CD4-positive, alpha-beta T cell treated with Interleukin-12 subunit alpha and Interleukin-12 subunit beta, for 1 hour (primary cell): ENCODE measurements around the gene GLB1L2.
"Not testable (repeated sequence)": the region's sequence is repeated elsewhere in the genome, so short reads cannot be mapped to it uniquely, and the experiment has no call there.

Experiments
- DNase-seq: peaks from one replicate; pipeline ENCODE4 v3.0.0-alpha.2; 2020

The GLB1L2 gene

GRCh38 chr11:134331354-134332188 lies at the start of gene GLB1L2:
Gene GLB1L2, plus strand, starts transcription at chr11:134331988. Its CDS starts 74 bp downstream, at chr11:134332062.
- peak; percentile 88 for DNase-seq

- DNase-seq, result no peak
Measured at GRCh38 chr11:134282121-134283045, 49.4 kb upstream of the GLB1L2 start.

DNA sequence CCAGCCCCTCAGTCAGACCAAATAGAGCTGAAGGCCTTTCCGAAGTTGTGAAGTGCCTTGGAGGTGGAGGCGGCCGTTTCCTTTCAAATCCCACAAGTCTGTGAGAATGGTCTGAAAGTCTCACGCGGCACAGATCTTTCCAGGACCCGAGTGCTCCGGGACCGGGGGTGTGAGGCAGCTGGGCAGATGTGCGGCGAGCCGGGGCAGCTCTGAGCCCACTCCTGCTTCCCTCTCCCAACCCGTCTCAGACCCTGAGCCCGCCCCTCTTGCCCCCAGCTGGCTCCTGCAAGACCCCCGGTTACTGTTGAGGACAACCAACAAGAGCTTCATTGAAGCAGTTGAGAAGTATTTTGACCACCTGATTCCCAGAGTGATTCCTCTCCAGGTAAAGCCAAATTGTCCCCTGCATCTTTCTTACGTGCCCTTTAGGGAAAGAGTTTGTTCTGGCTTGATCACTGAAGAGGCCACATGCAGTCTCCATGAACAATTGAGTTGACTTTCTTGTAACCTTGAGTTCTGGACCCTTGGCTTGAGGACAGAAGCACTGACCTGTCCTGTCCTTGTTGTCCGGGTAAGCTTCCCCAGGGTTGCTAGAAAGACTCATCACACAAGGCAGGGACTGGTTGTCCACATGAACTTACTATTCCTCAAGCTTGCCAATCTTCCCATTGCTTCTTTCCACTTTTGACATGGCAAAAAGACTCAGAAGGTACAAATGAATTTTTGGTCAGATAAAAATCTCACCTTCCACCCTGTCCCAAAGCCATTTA lies 48.1 kb upstream of the GLB1L2 start:
- DNase-seq, result no peak

- not testable (repeated sequence) for DNase-seq
Measured at GRCh38 chr11:134284349-134284748, 47.4 kb upstream of the GLB1L2 start.

DNA sequence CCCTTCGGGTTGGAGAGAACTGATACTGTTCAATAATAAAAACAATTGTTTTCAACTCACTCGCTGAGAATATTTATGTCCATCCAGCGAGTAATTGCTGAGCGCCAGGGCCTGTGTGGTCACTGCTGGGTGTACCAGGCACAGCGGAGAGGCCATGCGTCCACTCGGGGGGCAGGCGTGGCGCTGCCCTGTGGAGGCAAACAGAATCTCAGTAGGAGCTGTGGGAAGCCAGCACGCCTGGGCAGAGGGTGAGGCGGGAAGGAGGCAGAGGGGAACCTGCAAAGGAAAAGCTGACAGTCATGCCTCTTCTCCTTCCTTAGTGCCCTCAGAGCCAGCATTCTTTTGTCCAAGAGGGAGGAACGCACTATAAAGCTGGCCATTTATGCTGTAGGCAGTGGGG lies 44.2 kb upstream of the GLB1L2 start:
- no peak for DNase-seq

DNA sequence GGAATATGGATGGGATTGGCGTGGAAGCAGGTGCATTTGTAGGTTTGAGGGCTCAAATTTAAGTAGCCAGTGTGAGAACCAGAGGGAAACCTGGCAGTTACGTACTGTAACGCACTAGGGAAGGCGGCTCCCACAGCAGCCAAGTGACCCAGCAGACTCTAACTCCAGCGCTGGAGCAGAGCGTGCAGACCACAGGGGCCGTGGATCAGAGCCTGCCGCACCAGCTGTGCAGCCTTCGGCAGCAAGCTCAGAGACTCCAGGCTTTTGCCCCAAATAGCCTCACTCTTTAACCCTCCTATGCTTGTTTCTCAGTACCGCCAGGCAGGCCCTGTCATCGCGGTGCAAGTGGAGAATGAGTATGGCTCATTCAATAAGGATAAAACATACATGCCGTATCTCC lies 43.3 kb upstream of the GLB1L2 start:
- no peak for DNase-seq

DNA sequence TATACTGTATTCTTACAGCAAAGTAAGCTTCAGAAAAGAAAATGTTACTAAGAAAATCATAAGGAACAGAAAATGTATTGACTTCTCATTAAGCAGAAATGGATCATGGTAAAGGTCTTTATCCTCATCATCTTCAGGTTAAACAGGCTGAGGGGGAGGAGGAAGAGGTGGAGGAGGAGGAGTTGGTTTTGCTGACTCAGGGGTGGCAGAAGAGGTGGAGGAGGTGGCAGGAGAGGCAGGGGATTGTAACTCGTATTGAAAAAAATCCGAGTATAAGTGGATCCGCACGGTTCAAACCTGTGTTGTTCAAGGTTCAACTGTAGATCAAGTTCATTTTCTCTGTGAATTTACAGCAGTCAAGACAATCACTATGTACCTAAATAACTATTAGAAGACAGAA lies 42.6 kb upstream of the GLB1L2 start:
- DNase-seq, result no peak

DNA sequence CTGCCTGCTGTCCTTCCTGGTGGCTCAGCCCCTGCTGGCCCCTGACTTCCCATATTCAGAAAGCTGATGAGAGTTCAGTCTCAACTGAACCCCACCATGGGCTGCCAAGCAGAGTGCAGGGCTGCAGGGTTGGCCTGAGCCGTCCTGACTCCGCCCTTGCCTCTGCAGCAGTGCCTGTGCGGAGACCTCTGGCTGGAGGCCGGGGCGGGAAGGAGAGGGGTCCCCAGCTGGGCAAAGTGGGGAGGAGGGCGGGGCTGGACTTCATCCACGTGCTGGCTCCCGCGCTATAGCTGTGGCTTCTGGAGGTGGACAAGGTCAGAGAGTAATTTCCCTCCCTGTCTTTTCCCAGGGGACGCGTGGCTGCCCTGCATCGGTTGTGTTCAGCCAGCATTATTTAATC lies 42.0 kb upstream of the GLB1L2 start:
- DNase-seq, result no peak

DNA sequence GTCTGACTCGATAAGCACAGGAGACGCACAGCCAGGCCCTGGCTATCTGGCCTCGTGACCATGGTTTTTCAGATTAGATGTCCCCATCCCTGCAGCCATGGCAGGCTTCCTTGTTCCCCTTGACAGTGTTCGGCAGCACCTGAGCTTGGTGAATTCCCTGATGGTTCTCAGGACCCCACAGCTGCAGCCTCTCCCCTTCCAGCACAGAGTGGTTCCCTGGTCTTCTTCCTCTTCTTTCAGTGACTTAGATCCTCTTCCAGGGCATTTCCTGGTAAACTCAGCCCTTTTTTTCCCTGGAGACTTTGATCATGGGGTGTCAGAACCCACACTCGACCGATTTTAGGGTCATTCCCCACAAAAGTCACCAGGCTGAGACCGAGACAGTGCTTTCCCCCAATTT lies 41.1 kb upstream of the GLB1L2 start:
- DNase-seq, result no peak

GRCh38 chr11:134291196-134291595 lies 40.6 kb upstream of the GLB1L2 start:
- no peak for DNase-seq

DNA sequence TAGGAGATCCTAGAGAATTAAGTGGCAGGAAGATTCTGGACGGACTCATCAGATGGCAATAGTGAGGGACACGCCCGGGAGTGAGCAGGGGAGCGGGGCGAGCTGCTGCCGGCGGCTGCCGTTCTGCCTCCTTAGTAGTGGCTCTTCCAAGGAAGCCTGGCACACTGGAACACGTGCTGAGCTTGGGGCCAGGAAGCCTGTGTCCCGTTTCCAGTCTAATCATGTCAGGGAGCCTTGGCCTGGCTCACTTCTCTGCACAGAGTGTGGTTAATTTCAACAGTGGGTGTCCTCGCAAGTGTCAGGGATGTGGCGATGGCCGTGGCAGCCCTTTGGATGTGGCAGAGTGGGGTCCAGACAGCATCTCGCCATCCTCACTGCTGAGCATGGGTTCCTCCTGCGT lies 39.1 kb upstream of the GLB1L2 start:
- DNase-seq, result no peak

DNA sequence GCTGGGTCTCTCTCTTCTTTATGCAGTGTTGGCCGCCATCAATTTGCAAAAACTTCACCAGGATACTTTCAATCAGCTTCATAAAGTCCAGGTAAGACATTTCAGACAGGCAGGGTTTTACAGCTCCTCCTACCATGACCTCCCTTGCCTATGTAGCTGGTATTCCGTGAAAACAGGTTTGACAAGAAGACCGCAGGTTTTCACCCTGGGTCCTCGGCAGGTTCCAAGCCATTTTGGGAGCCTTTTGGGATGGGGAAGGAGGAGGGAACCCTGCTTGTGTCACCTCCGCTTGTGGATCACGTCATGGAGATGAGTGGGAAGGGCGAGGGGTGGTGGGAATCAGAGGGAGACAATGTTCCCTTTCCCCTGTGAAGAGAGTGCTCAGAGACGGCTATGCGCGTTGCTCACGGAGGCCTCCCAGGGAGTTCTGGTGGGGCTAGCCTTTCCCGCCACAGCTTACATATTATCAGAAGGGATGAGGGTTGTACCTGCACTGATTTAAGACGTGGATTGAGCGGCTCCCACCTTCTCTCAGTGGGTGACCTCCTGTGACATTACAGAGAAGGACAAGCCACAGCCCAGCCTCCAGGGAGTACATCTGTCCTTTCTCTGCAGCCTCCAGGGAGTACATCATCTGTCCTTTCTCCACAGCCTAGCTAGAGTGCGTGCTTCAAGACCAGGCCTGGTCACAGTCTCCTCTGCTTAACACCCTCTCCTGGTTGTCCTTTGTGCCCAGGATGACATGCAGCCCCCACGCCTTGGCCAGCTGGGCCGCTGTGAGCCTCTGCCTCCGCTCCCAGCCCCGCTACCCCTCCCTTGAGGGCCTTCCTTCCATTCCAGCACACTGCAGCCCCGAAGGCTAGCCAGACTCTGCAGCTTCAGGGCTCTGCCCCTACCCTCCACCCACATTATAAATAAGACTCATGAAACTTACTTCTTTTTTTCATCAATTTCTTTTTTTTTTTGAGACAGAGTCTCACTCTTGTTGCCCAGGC lies 38.4 kb upstream of the GLB1L2 start:
- no peak for DNase-seq

GRCh38 chr11:134294664-134295063 lies 37.1 kb upstream of the GLB1L2 start:
- DNase-seq, result no peak

- no peak for DNase-seq
Measured at GRCh38 chr11:134312223-134312622, 19.6 kb upstream of the GLB1L2 start.

DNA sequence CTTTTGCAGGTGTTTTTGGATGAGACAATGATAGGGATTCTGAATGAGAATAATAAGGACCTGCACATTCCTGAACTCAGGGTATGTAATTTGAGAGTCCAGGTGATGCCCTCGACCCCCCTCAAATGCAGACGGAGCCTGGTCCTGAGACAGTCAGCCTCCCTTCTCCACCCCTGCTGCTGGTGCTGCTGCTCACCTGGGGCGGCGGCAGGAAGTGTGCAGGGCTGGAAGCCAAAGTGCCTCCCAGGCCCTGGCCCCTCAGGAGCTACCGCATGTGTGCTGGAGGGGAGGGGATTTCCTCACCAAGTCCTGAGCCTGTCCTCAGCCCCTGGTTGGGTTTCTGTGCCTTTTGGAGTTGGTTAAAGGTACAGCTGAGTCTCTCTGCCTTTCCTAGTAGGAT lies 19.0 kb upstream of the GLB1L2 start:
- no peak for DNase-seq

DNA sequence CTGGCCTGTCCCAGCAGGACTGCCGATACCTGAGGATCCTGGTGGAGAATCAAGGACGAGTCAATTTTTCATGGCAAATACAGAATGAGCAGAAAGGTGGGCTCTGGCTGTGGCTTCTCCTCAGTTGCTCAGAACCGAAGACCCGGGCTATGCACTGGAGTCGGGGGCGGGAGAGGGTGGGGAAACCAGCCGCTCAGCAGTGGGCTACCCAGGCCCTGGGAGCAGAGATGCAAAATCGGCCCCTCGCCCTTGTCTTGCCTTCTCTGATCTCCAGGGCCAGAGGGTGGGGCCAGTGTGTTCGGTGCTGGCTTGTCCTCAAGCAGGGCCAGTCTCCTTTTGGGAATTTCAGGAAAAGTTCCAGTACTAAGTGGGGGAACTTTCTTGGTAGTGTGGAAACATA lies 18.4 kb upstream of the GLB1L2 start:
- no peak for DNase-seq

GRCh38 chr11:134313821-134314607 lies 17.8 kb upstream of the GLB1L2 start:
- no peak for DNase-seq

- no peak for DNase-seq
Measured at GRCh38 chr11:134317103-134317502, 14.7 kb upstream of the GLB1L2 start.

GRCh38 chr11:134321373-134321772 lies 10.4 kb upstream of the GLB1L2 start:
- DNase-seq, result not testable (repeated sequence)

GRCh38 chr11:134322553-134322952 lies 9.2 kb upstream of the GLB1L2 start:
- no peak for DNase-seq

GRCh38 chr11:134328433-134328832 lies 3.4 kb upstream of the GLB1L2 start:
- no peak for DNase-seq
